ENCODE measurements around the gene PNMA5.

PNMA5 gene

GRCh38 chrX:152958524-152959465 lies 35.1 kb downstream of the PNMA5 start:
- DNase-seq (ENCODE audit: low read depth): peak; percentile 80

GRCh38 chrX:152958047-152958446 lies 35.9 kb downstream of the PNMA5 start:
- no peak for DNase-seq (ENCODE audit: low read depth)

- no peak for DNase-seq (ENCODE audit: low read depth)
Measured at GRCh38 chrX:152950786-152951185, 43.1 kb downstream of the PNMA5 start.

GRCh38 chrX:152949114-152949513 lies 44.8 kb downstream of the PNMA5 start:
- no peak for DNase-seq (ENCODE audit: low read depth)

- DNase-seq (ENCODE audit: low read depth): no peak
Measured at GRCh38 chrX:152946681-152947080, 47.2 kb downstream of the PNMA5 start.

GRCh38 chrX:152945021-152945979 lies 48.6 kb downstream of the PNMA5 start:
- DNase-seq (ENCODE audit: low read depth): no peak

- no peak for DNase-seq (ENCODE audit: low read depth)
Measured at GRCh38 chrX:152943826-152944225, 50.1 kb downstream of the PNMA5 start.

GRCh38 chrX:152942077-152942442 lies 51.9 kb downstream of the PNMA5 start:
- DNase-seq (ENCODE audit: low read depth): no peak

GRCh38 chrX:152941328-152942076 lies 52.4 kb downstream of the PNMA5 start:
- peak; percentile 82 for DNase-seq (ENCODE audit: low read depth)
